ENCODE measurements around the gene LRCH1.

- TF ChIP-seq POLR2AphosphoS5 (IDR thresholded peaks at IDR 0.05) = no peak
- no peak for TF ChIP-seq CTCF (IDR thresholded peaks at IDR 0.05)
These were observed 94.6 kb downstream of the LRCH1 start for GRCh38 chr13:46647512-46648065.

All from esophagus muscularis mucosa (tissue), 3 donors.